Ishikawa (cell line): ENCODE measurements around the gene SUV39H1.

Experiments
- CREB1 ChIP-seq: IDR thresholded peaks from 2 replicates; pipeline ENCODE4 v1.6.1; 2012; ENCODE audit warnings: low read depth
- EGR1 ChIP-seq: IDR thresholded peaks from 2 replicates; pipeline ENCODE4 v1.6.1; 2012
- EP300 ChIP-seq: IDR thresholded peaks from 2 replicates; pipeline ENCODE4 v1.6.1; 2012; ENCODE audit warnings: borderline replicate concordance
- NFIC ChIP-seq: IDR thresholded peaks from 2 replicates; pipeline ENCODE4 v1.6.1; 2012
- RAD21 ChIP-seq: IDR thresholded peaks from 2 replicates; pipeline ENCODE4 v1.6.1; 2012; ENCODE audit warnings: low read depth
- TEAD4 ChIP-seq: IDR thresholded peaks from 2 replicates; pipeline ENCODE4 v1.6.1; 2012
- ZBTB7A ChIP-seq: IDR thresholded peaks from 2 replicates; pipeline ENCODE4 v1.6.1; 2012; ENCODE audit warnings: low read depth
- TF ChIP-seq, protein P1 (sequence below): IDR thresholded peaks from 2 replicates; pipeline ENCODE4 v1.6.1; 2012

- no peak for TF ChIP-seq CREB1
- TF ChIP-seq EGR1 = no peak
- TF ChIP-seq EP300 = no peak
- TF ChIP-seq NFIC = no peak
- no peak for TF ChIP-seq RAD21
- TF ChIP-seq ZBTB7A = no peak
- TF ChIP-seq, protein P1, sequence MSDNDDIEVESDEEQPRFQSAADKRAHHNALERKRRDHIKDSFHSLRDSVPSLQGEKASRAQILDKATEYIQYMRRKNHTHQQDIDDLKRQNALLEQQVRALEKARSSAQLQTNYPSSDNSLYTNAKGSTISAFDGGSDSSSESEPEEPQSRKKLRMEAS = no peak
- no peak for TF ChIP-seq TEAD4
These were observed 621 bp upstream of the SUV39H1 start for GRCh38 chrX:48695925-48696300.
